ENCODE data around the gene ALDH1B1.
"Not testable (repeated sequence)": the region's sequence is repeated elsewhere in the genome, so short reads cannot be mapped to it uniquely, and the experiment has no call there.

Gene ALDH1B1

GRCh38 chr9:38395653-38396370, 3.3 kb downstream of the ALDH1B1 start:
- no peak for DNase-seq (ENCODE audit: extremely low spot score)
- CTCF ChIA-PET = interaction anchor here (0.8 to 2.2 kb wide), 3 partner anchors 21 to 482 kb away, joined by 3 to 10 read pairs (median 3); no protein-coding TSS in a partner anchor
- TF ChIP-seq CTCF (IDR thresholded peaks at IDR 0.05; ENCODE audit: control extremely low read depth, extremely low read depth, low read depth, missing control alignments) = no peak
- POLR2A ChIA-PET = no interaction called here

GRCh38 chr9:38396371-38396671, 3.8 kb downstream of the ALDH1B1 start:
- ChIA-PET CTCF (interaction anchor here (2.2 kb wide), 1 partner anchor 483 kb away, joined by 10 read pairs; no protein-coding TSS in a partner anchor), POLR2A (no interaction called here)
- DNase-seq (ENCODE audit: extremely low spot score) = no peak
- no peak for TF ChIP-seq CTCF (IDR thresholded peaks at IDR 0.05; ENCODE audit: control extremely low read depth, extremely low read depth, low read depth, missing control alignments)

- CTCF ChIA-PET = interaction anchor here (1.0 to 3.8 kb wide), 5 partner anchors 23 to 485 kb away, joined by 3 to 13 read pairs (median 4); no protein-coding TSS in a partner anchor
- DNase-seq (ENCODE audit: extremely low spot score); POLR2A ChIA-PET: not testable (repeated sequence)
Measured at GRCh38 chr9:38399191-38399590, 6.7 kb downstream of the ALDH1B1 start.

- no peak for TF ChIP-seq CTCF (IDR thresholded peaks at IDR 0.05; ENCODE audit: control extremely low read depth, extremely low read depth, low read depth, missing control alignments)
- POLR2A ChIA-PET = no interaction called here
- no peak for DNase-seq (ENCODE audit: extremely low spot score)
- CTCF ChIA-PET = interaction anchor here (0.8 to 3.8 kb wide), 11 partner anchors 10 to 491 kb away, joined by 3 to 13 read pairs (median 3); partner anchors contain the start of gene ALDH1B1
Measured at GRCh38 chr9:38401994-38402393, 9.5 kb downstream of the ALDH1B1 start.

GRCh38 chr9:38404314-38404713, 11.8 kb downstream of the ALDH1B1 start:
- ChIA-PET POLR2A (no interaction called here), CTCF (interaction anchor here (1.0 to 6.2 kb wide), 4 partner anchors 12 to 491 kb away, joined by 3 to 26 read pairs (median 6); partner anchors contain the start of gene ALDH1B1)
- no peak for TF ChIP-seq CTCF (IDR thresholded peaks at IDR 0.05; ENCODE audit: control extremely low read depth, extremely low read depth, low read depth, missing control alignments)
- no peak for DNase-seq (ENCODE audit: extremely low spot score)

GRCh38 chr9:38405785-38406184, 13.3 kb downstream of the ALDH1B1 start:
- no peak for TF ChIP-seq CTCF (IDR thresholded peaks at IDR 0.05; ENCODE audit: control extremely low read depth, extremely low read depth, low read depth, missing control alignments)
- ChIA-PET POLR2A (no interaction called here), CTCF (interaction anchor here (6.2 kb wide), 1 partner anchor 11 kb away, joined by 26 read pairs; no protein-coding TSS in a partner anchor)
- no peak for DNase-seq (ENCODE audit: extremely low spot score)

- no peak for TF ChIP-seq CTCF (IDR thresholded peaks at IDR 0.05; ENCODE audit: control extremely low read depth, extremely low read depth, low read depth, missing control alignments)
- DNase-seq (ENCODE audit: extremely low spot score) = no peak
- CTCF ChIA-PET = interaction anchor here (6.2 kb wide), 1 partner anchor 11 kb away, joined by 26 read pairs; no protein-coding TSS in a partner anchor
- POLR2A ChIA-PET = no interaction called here
Measured at GRCh38 chr9:38406476-38407186, 14.1 kb downstream of the ALDH1B1 start.
